Smooth muscle cell (in vitro differentiated cells): Measurements from ENCODE around the gene NCR3LG1. TPM values are rescaled to one million over a fixed set of nuclear protein-coding genes. Genes with fewer than 3 reads are reported as not detected.

Source experiments
- DNase-seq: peaks from one replicate; lab custom pipeline; 2025; ENCODE audit not compliant: unreplicated experiment; lab: John Stamatoyannopoulos, UW
- H2AFZ ChIP-seq: fragments of 200-600 bp; sonication (generic); 2 replicates; pipeline ENCODE4 v1.6.0; 2016; ENCODE audit warnings: antibody characterized with exemption, low read depth, mild to moderate bottlenecking
- H3F3A ChIP-seq: fragments of 200-600 bp; sonication (generic); 2 replicates; pipeline ENCODE4 v1.6.0; 2017; ENCODE audit warnings: antibody characterized with exemption, low read depth
- H3K27ac ChIP-seq: fragments of 200-600 bp; sonication (generic); 2 replicates; pipeline ENCODE4 v1.5.1; 2016; ENCODE audit warnings: low read depth, mild to moderate bottlenecking
- H3K27me3 ChIP-seq: fragments of 200-600 bp; sonication (generic); 2 replicates; pipeline ENCODE4 v1.6.1; 2016; ENCODE audit warnings: low read depth, mild to moderate bottlenecking
- H3K36me3 ChIP-seq: fragments of 200-600 bp; sonication (generic); 2 replicates; pipeline ENCODE4 v1.5.1; 2016; ENCODE audit warnings: low read depth
- H3K4me1 ChIP-seq: fragments of 200-600 bp; sonication (generic); 2 replicates; pipeline ENCODE4 v1.5.1; 2016; ENCODE audit warnings: low read depth
- H3K4me2 ChIP-seq: fragments of 200-600 bp; sonication (generic); 2 replicates; pipeline ENCODE4 v1.6.0; 2016; ENCODE audit warnings: mild to moderate bottlenecking
- H3K4me3 ChIP-seq: fragments of 200-600 bp; sonication (generic); 2 replicates; pipeline ENCODE4 v1.5.1; 2016; ENCODE audit warnings: mild to moderate bottlenecking
- H3K79me2 ChIP-seq: fragments of 200-600 bp; sonication (generic); 2 replicates; pipeline ENCODE4 v1.6.0; 2016; ENCODE audit warnings: low read depth, mild to moderate bottlenecking
- H3K9ac ChIP-seq: fragments of 200-600 bp; sonication (generic); 2 replicates; pipeline ENCODE4 v1.6.0; 2016; ENCODE audit warnings: low read depth
- H3K9me3 ChIP-seq: fragments of 200-600 bp; sonication (generic); replicated peaks from 2 replicates; pipeline ENCODE4 v1.5.1; 2016; ENCODE audit warnings: low read depth
- H4K20me1 ChIP-seq: fragments of 200-600 bp; sonication (generic); 2 replicates; pipeline ENCODE4 v1.6.0; 2016; ENCODE audit warnings: low read depth
- WGBS: methylation state at CpG from one replicate; pipeline ENCODE4 v1.1.7; 2016; ENCODE audit warnings: low lambda C conversion rate; 5-methylcytosine and 5-hydroxymethylcytosine counted together
- polyA plus RNA-seq: library from polyadenylated mRNA; unstranded; fragments of >200 nt; fragmentation: Nextera tagmentation; extraction: Ambion mirVana; gene quantifications from 2 replicates; pipeline ENCODE4 v1.2.1, GENCODE V29; 2016
- total RNA-seq: library from RNA; depleted of rRNA; stranded (reverse); fragments of >200 nt; gene quantifications from 2 replicates; pipeline ENCODE4 v1.2.3, GENCODE V29; 2014
- TF ChIP-seq, protein P1 (sequence below): fragments of 200-600 bp; sonication (generic); IDR thresholded peaks from 2 replicates; pipeline ENCODE4 v1.5.1; 2017; ENCODE audit warnings: borderline replicate concordance, mild to moderate bottlenecking, antibody characterized with exemption; ENCODE audit not compliant: insufficient read depth, poor library complexity, severe bottlenecking

NCR3LG1 gene
- total and polyA plus RNA-seq, 2 experiments from 2014 or later: 0.10 to 1.9 TPM

DNA sequence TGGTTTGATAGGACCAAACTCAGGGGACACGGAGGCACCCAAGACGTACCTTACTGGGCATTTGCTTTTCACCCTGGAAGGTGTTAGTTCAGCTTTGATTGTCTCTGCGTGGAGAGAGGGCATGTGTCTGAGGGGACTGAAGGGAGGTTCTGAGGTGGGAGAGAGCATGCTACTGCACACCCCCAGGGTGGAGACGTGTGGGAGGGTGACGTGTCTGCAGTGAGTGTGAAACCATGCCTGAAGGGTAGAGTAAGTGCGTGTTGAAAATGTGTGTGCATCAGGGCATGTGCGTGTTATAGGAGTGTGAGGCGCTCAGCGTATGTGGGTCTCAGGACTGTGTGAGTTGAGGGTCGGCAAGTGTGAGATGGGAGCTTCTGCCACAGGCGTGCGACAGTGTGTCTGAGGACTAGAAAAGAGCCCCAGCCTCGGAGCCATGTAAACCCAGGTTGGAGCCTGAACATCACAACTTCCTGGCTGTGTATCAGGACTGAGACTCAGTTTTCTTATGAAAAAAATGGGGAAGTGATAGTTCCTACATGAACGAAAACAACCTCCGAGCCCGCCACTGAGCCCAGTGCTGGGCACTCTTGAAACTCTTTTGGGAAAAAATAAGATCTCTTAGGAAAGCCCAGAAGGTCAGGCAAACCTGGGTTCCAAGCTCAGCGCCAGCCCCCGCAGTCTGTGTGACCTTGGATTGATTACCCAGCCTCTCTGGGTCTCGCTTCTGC, 48.6 kb downstream of the NCR3LG1 start:
- H3K9ac ChIP-seq: no peak overlapping the region
- H3F3A ChIP-seq: no peaks in the 10 kb centered on the region
- no peak overlapping the region for H2AFZ ChIP-seq
- no peaks in the 10 kb centered on the region for H3K79me2 ChIP-seq
- no peak overlapping the region for H3K4me2 ChIP-seq
- H3K27ac ChIP-seq: no peak overlapping the region
- no peaks in the 10 kb centered on the region for H3K9me3 ChIP-seq
- TF ChIP-seq, protein P1, sequence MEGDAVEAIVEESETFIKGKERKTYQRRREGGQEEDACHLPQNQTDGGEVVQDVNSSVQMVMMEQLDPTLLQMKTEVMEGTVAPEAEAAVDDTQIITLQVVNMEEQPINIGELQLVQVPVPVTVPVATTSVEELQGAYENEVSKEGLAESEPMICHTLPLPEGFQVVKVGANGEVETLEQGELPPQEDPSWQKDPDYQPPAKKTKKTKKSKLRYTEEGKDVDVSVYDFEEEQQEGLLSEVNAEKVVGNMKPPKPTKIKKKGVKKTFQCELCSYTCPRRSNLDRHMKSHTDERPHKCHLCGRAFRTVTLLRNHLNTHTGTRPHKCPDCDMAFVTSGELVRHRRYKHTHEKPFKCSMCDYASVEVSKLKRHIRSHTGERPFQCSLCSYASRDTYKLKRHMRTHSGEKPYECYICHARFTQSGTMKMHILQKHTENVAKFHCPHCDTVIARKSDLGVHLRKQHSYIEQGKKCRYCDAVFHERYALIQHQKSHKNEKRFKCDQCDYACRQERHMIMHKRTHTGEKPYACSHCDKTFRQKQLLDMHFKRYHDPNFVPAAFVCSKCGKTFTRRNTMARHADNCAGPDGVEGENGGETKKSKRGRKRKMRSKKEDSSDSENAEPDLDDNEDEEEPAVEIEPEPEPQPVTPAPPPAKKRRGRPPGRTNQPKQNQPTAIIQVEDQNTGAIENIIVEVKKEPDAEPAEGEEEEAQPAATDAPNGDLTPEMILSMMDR: no peak
- H3K27me3 ChIP-seq: peaks cover 3% of the 10 kb centered on the region
- no peaks in the 10 kb centered on the region for H3K4me1 ChIP-seq
- H3K4me3 ChIP-seq: no peak overlapping the region
- 91% methylated on average over 19 of the region's 19 CpGs for WGBS
- no peaks in the 10 kb centered on the region for H4K20me1 ChIP-seq
- no peaks in the 10 kb centered on the region for H3K36me3 ChIP-seq
- no peak for DNase-seq

DNA sequence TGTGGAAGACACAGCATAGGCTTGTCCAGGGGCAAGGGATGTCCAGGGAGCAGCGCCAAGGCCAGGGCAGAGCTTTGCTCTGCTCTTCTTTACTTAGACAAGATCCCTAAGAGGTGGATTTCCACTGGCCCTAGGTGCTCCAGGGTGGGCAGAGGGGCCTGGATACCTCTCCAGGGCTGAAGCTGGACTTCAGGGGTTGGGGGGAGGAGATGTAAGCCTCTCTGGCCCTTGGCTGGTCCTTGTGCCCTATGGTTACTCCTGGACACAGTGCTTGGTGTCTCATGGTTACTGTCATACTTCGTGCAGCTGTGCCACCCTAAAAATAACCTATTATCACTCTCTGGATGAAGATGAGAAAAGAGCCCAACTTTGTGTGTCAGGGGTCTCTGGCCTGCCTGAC, 49.7 kb downstream of the NCR3LG1 start:
- DNase-seq: no peak
- TF ChIP-seq, protein P1: no peak
- H3K79me2 ChIP-seq: no peaks in the 10 kb centered on the region
- H3K4me1 ChIP-seq: no peaks in the 10 kb centered on the region
- H3K36me3 ChIP-seq: no peaks in the 10 kb centered on the region
- no peak overlapping the region for H3K9ac ChIP-seq
- no peak overlapping the region for H3K27ac ChIP-seq
- H4K20me1 ChIP-seq: no peaks in the 10 kb centered on the region
- H3F3A ChIP-seq: no peaks in the 10 kb centered on the region
- WGBS: 85% methylated on average over 2 of the region's 2 CpGs
- H3K4me3 ChIP-seq: no peak overlapping the region
- no peak overlapping the region for H3K4me2 ChIP-seq
- H3K9me3 ChIP-seq: no peaks in the 10 kb centered on the region
- peaks cover 2% of the 10 kb centered on the region for H3K27me3 ChIP-seq
- H2AFZ ChIP-seq: no peak overlapping the region

DNA sequence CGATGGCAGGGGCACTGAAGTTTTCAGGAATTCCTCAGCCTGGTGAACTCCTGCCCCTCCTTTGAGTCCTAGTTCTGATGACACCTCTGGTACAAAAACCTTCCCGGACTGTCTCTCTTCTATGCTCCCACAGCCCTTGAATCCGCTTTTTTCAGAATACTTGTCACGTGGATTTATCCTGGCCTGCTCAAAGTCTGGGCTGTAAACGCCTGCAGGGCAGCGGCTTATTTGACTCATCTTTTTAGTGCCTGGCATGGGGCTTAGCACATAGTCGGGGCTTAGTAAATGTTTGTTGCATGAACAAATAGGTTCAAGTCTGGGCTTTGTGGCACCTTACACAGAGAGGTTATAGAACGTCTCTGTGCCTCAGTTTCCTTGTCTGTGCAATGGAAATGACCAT, 50.2 kb downstream of the NCR3LG1 start:
- no peaks in the 10 kb centered on the region for H4K20me1 ChIP-seq
- no peaks in the 10 kb centered on the region for H3F3A ChIP-seq
- 39% methylated on average over 8 of the region's 8 CpGs for WGBS
- no peak overlapping the region for H3K27ac ChIP-seq
- H3K36me3 ChIP-seq: no peaks in the 10 kb centered on the region
- no peak overlapping the region for H3K9ac ChIP-seq
- no peaks in the 10 kb centered on the region for H3K9me3 ChIP-seq
- no peaks in the 10 kb centered on the region for H3K27me3 ChIP-seq
- no peak overlapping the region for H3K4me3 ChIP-seq
- DNase-seq: no peak
- no peak overlapping the region for H2AFZ ChIP-seq
- no peaks in the 10 kb centered on the region for H3K79me2 ChIP-seq
- TF ChIP-seq, protein P1: no peak
- no peak overlapping the region for H3K4me2 ChIP-seq
- no peaks in the 10 kb centered on the region for H3K4me1 ChIP-seq

DNA sequence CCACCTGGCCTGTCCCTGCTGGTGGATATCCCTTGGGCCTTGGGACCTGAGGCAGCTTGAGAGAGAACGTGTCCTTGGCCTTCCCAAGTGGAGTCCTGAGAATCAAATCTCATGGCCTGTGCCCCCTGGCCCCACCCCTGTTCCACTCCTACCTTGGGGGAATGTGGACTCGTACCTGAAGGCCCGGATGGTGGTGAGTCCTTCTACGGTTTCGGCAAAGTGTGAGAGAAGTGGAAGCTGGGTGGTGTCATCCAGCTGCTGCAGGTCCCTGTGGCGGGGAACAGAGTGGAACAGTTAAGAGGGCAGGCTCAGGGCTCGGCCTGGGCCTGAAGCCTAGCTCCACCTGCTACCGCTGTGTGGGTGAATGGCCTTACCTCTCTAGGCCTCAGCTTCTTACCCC, 50.9 kb downstream of the NCR3LG1 start:
- Histone ChIP-seq H3F3A (no peaks in the 10 kb centered on the region), H3K4me2 (no peak overlapping the region), H3K79me2 (no peaks in the 10 kb centered on the region), H3K4me1 (no peaks in the 10 kb centered on the region), H3K4me3 (no peak overlapping the region), H3K27me3 (no peaks in the 10 kb centered on the region), H4K20me1 (no peaks in the 10 kb centered on the region), H2AFZ (no peak overlapping the region), H3K27ac (no peak overlapping the region), H3K9me3 (no peaks in the 10 kb centered on the region), H3K36me3 (no peaks in the 10 kb centered on the region), H3K9ac (no peak overlapping the region)
- TF ChIP-seq, protein P1: no peak
- WGBS: 95% methylated on average over 8 of the region's 8 CpGs
- DNase-seq: no peak
